ENCODE results near the gene CSGALNACT2. TPM values are rescaled to one million over a fixed set of nuclear protein-coding genes. Genes with fewer than 3 reads are reported as not detected.

Gene CSGALNACT2
- total RNA-seq, 1 donor from 2014 or later, result 17.3 TPM

DNA sequence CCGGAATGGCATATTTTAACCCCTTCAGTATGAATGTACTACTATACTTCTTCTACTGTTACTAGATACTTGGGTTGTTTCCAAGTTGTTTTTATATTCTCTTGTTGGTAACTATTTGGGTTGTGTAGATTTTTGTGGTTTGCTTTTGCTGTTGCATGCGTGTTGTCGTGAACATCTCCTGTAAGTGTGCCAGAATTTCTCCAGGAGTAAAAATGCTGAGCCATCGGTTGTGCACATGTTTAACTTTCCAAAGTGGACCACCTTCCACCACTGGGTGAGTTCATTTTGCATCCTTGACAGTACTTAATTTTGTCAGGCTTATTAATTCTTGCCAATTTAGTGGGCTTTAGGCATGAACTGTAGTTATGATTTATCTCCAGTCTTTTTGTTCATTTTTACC lies 47.9 kb downstream of the CSGALNACT2 start:
- DNase-seq (ENCODE audit: low read depth, low spot score), result no peak

DNA sequence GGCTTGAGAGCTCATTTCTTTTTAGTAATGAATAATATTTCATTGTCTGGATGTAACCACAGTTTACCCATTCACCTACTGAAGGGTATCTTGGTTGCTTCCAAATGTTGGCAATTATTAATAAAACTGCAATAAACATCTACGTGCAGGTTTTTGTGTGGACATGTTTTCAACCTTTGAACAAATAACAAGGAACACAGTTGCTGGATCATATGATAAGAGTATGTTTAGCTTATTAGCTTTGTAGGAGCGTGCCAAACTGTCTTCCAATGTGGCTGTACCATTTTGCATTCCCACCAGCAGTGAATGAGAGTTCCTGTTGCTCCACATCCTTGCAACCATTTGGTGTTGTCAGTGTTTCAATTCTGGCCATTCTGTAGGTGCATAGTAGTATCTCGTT lies 49.0 kb downstream of the CSGALNACT2 start:
- no peak for DNase-seq (ENCODE audit: low read depth, low spot score)

DNA sequence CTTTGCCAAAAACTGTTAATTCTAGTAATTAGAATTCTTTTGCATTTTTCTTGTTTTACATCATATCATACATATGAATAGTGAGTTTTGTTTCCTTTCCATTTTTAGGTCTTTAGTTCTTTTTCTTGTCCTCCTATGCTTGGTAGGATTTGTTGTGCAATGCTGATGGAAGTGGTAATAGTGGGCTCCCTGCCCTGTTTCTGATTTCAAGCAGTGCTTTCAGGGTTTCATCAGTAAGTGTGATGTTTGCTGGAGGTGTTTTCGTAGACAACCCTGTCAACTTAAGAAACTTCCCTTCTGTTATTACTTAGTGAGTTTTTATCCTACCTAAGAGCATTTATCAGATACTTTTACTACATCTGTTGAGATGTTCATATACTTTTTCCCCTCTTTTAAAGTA lies 50.5 kb downstream of the CSGALNACT2 start:
- no peak for DNase-seq (ENCODE audit: low read depth, low spot score)

DNA sequence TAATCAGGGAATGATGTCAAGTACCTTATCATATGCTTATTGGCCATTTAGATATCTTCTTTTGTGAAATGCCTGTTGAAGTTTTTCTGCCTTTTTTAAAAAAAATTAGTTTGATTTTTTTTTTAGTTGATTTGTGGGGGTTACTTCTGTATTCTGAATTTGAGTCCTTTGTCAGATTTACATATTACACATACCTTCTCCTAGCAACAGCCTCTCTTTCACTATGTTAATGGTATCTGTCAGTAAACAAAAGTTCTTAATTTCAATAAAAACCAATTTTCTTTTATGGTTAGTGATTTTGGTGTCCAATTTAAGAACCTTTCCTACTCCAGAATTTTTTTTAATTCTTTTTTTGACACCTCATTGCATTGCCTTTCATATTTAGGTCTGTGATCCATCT lies 52.0 kb downstream of the CSGALNACT2 start:
- no peak for DNase-seq (ENCODE audit: low read depth, low spot score)

DNA sequence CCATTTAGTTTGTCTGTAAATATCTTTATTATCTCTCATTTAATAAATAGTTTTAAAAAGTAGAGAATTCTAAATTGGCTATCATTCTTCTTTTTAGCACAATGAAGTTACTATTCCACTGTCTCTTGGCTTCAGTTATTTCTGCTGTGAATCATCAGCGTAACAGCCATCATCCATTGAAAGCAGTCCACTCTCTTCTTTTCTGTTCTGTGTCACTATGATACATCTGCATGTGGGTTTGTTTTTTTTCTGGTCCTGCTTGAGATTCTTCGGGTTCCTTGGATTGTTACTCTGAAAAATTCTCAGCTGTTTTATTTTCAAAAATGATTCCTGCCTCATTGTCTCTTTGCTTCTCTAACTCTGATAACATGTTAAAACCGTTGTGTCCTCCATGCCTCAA lies 52.5 kb downstream of the CSGALNACT2 start:
- no peak for DNase-seq (ENCODE audit: low read depth, low spot score)

DNA sequence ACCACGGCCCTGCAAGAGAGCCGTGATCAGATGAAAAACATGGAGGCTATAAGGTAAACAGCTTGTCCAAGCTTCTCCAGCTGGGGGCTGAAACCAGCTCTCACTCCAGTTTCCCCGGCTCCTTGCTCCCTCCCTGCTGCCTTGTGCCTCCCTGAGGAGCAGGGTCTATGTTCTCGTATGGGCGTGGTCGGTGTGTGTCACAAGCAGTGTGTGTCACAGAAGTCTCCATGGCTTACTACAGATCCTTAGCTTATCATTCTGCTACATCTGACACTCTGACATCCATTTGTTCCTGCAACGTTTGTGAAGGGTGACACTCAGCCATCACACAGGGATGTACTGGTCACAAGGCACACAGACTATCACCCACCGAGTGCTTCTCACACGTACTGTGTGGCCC lies 54.6 kb downstream of the CSGALNACT2 start:
- DNase-seq (ENCODE audit: low read depth, low spot score), result no peak

DNA sequence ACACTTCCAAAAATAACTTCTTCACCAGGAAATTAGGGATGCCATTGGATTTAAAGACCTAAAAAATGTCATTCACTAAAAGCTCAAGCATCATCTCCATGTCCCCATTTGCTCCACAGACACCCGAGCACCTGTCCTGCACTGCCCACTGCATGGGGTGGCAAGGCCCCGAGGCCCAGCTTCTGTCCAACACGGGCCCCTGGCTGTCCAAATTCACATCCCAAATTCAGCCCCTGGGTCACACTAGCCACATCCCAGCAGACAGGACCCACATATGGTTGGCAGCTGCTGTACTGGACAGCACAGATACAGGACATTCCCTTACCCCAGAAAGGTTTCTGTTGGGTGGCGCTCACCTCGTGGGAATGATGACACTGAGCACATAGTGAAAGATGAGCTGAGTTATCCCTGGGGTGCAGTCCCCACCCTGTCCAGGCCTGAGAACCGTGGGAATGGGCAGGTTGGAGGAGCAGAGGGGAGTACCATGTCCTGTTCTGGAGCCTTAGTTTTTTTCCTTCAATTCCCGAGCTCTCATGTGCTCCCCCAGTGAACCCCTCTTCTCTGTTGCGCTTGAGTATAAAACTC lies 55.3 kb downstream of the CSGALNACT2 start:
- no peak for DNase-seq (ENCODE audit: low read depth, low spot score)

DNA sequence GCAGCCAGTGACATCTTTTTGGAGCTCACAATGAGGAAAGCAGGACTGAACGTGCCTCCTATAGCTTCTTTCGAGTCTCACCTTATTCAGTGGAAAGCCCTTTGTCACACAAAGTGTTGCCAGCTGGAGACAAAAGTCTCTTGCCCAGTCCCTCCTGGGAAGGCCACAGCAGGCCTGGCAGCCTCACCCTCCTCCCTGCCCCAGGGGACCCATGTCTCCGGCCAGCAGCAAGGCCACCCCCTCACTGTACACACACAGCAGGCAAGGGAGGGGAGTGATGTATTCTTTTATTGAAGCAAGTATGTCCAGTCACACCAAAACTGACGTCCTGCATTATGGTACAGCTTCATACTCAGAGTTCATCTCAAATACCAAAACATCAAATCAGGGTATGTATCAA lies 56.0 kb downstream of the CSGALNACT2 start:
- DNase-seq (ENCODE audit: low read depth, low spot score), result no peak

DNA sequence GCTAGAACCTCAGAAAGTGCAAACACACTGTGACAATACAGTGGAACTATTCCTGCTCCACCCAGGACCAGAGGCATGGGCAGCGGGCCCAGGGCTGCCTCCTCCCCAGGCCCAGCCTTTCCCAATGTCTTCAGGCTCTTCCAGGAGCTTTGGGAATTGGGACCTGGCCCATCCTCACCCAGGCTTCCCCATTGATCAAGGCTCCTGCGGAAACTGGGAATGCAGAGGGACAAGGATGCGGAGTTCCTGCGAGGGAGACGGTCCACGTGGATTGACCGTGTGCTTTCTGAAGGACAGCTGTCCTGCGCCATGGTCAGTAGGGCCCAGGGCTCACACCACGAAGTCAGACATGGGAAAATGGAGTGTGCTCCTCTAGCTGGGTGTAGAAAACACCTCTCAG lies 56.6 kb downstream of the CSGALNACT2 start:
- DNase-seq (ENCODE audit: low read depth, low spot score), result no peak

DNA sequence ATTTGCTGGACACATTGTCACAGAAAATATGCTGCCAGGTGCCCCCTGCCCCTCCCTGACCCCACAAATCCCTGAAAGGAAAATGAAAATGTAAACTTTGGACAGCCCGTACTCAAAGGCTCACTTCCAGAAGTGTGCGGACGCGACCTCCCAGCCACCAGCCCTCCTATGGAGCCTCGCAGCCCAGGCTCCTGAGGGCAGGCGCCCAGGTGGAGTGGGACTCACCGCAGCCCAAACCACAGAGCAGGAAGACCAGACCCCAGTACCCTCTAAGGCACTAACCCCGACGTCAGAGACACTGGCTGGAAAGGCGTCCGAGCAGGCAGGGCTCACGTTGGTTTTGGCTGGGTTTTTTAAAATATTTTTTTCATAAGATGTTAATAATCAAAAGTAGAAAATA lies 57.3 kb downstream of the CSGALNACT2 start:
- no peak for DNase-seq (ENCODE audit: low read depth, low spot score)

DNA sequence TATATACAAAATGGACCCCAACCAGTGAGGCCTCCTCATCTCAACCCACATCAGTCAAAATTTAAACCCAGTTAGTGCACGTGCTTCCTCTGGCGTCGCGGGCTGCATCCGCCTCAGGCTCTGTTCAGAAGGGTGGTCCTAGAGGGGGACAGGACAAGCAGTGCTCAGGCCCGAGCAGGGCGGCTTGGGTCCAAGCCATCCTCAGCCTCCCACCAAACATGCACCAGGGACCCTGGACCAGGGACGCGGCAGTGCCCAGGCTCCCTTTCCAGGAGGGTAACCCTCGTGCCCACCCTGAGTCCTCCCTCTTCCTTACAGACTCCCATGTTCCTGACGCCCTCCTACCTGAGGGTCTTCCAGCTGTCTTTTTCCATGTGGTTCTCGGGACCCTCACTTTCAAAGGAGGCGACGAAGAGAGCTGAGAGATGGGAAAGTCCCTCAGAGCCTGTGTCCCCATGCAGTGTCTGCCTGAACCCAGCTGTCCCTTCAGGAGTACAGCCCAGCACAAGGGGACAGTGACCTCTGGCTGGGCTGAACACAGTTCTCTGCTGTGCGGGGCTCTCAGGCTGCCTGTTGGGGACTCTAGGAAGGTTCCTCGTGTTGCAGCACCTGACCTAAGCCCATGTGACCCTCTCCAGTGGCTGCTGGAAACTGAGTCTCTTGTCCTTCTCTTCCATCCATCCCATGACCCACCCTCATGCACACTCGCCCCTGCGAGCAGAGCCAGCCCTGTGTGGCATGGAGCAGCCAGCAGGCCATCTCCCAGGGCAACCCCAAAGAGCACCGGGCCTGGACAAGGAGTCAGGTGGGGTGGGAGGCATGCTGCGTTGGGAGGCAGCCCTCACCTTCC lies 58.1 kb downstream of the CSGALNACT2 start:
- no peak for DNase-seq (ENCODE audit: low read depth, low spot score)

DNA sequence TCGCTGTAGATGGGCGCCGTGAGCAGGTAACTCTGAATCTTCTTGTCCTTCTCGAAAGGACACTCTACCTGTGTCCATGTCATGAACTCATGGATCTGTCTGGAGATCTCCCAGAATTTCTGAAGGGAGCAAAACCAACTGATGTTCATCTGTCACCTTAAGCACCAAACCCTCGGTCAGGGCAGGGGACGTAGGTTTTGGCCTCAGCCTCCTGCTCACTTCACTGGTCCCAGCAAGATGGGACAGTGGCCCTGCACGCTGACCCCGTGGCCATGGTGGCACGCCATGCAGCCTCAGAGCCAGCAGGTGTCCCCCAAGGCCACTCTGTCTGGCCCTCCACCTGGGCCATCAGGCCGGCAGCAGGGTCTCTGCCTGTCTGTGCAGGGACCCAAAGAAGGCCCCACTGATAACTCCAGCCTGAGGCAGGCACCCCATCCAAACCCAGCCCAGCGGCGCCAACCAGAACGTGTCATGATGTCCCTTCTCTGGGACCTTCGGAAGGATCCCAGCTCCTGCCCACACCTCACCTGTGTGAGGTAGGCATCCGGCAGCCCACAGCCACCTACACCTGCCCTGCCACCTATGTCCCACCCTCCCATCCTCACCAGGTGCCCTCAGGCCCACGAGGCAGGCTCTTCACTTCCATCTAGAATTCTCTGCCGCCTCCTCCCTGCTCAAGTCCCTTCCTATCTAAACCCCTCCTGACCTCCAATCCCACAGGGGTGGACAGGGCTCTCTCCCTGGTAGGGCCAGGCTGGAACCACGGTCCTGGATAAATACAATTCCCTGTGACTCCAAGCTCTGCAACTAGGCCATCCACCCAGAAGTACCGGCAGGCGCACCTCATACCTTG lies 59.0 kb downstream of the CSGALNACT2 start:
- no peak for DNase-seq (ENCODE audit: low read depth, low spot score)

DNA sequence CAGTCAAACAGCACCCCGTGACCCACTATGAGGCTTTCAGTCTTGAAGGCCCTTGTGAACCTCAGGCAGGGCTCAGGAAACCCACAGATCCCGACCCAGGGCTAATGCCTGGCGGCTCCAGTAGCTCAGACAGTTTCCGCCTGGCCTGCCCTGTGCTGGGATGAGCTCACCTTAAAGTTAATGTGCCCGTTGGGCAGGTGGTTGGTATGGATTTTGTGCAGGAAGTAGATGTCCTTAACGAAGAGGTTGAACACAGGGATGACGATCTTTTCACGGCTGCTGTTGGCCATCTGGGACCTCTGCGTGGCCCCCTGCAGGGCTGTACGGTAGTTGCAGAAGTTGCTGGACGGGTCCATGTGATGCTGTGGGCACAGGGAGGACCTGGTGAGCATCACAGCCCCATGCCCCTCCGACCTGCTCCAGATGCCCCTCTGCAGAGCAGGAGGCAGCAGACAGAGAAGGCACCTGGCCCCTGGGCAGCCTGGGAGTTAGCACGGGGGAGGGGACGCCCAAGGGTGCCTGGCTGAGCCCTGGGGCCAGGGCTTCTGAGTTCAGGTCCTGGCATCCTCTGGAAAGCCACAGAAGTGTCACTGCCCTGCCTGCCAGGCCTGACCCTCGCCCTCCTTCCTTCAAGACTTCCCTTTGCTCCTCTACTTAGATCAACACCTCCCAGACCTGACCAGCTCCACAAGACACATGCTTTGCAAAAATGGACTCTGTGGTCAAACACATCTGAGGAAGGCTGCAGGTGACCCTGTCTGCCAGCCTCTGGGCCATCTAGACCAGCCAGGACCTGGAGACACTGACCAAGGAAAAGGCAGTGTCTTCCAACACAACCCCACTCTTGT lies 59.8 kb downstream of the CSGALNACT2 start:
- no peak for DNase-seq (ENCODE audit: low read depth, low spot score)

DNA sequence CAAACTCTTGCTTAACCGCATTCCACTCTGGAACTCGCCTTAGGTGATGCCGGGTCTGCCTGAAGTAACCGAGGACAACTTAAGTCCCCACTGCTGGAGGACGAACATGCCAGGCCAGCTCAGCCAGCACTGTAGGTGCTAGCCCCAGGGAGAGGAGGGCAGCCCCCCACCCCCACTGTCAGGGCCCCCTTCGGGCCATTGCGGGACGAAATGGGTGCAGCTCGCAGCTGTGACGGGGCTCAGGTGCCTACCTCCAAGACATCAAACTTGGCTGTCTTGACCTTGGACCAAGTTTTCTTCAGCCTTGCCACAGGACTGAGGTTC lies 60.4 kb downstream of the CSGALNACT2 start:
- DNase-seq (ENCODE audit: low read depth, low spot score), result no peak

DNA sequence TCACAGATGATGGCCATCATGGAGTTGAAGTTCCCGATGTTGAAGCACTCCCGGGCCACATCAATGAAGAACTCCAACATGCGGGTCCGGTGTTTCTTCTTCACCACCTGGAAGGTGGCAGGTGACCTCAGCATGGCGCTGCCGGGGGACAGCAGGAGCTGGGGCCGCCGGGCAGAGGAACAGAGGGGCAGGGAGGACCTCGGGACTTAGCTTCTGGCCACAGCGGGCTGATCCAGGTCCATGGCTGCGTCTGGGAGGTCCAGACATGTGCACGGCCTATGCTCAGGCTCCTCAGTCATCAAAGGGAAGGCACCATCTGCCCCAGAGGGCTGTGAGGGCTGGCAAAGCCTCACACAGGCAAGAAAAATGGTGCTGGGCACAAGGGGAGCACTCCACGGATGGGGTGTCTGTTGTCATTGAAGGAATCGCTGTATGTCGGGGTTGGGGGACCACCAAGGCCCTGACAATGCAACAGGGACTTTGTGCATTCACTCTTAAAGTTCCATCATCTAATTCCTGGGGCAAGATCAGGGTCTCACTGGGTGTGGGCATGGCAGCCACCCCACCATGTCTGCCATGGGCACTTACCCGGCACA lies 60.9 kb downstream of the CSGALNACT2 start:
- no peak for DNase-seq (ENCODE audit: low read depth, low spot score)

DNA sequence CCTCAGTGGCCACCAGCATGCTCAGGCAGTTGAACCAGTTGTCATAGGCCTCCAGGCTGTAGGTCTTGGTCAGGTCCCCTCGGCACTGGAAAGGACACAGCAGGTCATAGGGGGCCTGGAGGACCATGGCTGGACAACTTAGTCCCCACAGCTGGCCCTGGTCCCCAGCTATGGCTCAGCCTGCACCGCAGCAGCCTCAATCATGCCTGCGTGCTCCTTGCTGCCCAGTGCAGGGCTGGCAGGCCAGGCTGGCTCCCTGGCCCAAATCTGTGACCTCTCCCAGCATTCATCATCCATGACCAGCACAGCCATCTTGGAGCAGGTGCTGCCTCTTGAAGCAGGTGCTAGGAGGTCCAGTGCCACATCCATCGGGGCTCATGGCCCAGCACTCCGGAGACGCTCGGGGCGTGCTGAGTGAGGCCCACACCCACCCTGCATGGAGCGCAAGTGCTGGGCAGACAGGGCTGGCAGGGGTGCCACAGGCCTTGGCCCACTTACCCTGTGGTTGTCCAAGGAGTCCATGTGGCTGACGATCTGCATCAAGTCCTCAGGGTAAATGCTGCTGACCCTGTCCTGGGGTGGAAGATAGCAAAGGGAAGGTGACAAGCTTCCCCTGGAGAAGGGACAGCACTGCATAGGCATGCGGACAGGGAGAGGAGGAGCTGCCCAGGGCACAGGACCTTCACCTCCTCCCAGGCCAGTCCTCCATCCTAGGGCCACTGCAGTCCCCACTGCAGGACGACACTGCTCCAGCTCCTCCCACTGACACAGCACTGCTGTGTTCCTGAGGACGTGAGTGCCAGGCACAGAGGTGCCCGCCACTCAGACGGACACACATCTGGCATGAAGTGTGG lies 61.7 kb downstream of the CSGALNACT2 start:
- no peak for DNase-seq (ENCODE audit: low read depth, low spot score)

DNA sequence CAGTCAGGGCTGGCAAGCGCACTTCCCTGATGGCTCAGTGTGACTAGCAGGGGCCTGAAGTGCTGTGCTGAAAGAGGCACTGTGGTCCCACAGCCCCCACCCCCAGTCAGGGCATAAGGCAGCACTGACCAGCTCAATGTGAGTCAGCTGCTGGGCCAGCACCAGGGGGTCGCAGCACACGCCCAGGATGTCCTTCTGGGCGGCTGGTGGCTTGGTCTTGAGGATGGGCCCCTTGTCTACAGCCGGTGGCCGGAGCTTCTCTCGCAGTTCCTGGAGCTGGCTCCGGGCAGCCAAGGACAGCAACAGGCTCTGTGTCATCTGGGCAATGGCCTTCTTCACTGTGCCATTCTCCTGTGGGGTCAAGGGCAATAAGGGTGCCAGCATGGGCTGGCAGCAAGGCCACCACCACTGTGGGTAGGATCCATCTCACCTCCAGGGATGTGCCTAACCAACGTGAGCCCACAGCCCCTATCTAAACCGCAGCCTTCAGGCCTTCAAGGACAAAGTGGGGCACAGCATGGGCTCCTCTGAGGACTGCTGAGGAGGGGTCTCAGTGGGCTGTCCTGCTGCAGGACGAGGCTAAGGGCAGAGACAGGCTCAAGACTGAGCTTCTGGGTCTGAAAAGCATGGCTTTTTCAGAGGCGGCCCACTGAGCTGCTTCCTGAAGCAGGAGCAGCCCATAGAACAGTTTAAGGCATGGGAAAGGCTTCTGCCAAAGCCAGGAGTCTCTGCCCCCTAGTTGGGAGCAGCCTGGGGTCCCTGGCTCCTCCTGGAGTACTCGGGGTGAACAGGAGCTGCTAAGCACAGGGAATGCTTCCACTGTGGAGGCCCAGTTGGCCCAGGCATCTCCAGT lies 62.5 kb downstream of the CSGALNACT2 start:
- no peak for DNase-seq (ENCODE audit: low read depth, low spot score)

DNA sequence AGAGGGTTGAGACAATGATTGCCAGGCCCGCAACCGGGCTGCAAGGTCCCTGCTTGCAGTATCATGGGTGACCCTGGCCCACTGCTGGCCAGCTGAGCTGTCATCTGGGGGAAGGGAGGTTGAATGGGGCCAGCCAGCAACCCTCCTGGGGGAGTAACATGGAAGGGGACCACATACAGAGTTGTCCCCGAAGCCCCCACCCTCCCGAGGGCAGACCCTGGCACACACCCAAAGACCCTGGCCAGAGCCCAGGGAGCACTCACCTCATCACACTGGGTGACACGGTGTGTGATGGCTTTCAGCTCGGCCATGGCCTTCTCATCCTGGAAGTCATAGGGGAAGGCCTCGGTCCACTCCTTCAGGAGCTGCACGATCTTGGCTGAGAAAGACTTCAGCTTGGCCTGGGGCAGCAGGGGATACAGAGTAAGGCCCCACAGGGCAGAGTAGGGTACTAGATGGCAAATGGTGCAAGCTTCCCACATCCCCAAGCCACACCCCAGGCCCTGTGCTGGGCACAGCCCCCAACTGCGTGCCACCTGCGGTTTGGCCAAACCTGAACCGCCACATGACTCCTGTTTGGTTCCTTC lies 63.4 kb downstream of the CSGALNACT2 start:
- DNase-seq (ENCODE audit: low read depth, low spot score), result no peak

DNA sequence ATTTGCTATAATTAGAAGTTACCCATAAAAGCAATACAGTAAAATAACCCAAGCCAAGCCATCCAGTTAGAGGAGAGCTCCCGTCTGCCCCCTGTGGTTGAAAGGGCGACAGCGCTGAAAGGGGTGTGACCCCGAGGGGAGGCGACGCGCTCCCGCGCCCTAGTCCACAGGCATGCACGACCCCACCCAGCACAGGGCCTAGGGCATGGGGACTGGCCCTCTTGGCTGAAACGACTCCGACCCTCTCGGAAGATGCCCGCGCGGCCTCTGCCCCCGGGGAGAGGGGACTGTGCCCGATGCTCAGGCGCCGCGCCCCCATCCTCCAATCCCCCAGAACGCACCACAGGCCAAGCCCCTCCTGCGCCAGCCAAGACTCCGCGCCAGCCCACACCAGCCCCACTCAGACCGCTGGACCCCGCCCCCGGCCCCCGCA lies 64.0 kb downstream of the CSGALNACT2 start:
- DNase-seq (ENCODE audit: low read depth, low spot score), result no peak
